ENCODE results near the gene PRKCQ. TPM values are rescaled to one million over a fixed set of nuclear protein-coding genes. Genes with fewer than 3 reads are reported as not detected.

Gene PRKCQ
- total RNA-seq, 1 donor from 2014 or later, result 2.1 TPM

GRCh38 chr10:6395606-6396005, 184.5 kb downstream of the PRKCQ start:
- Histone ChIP-seq H4K20me1 (ENCODE audit: insufficient read depth, low read length) (no peaks in the 10 kb centered on the region), H3K9me3 (ENCODE audit: insufficient read depth, low read depth, low read length) (no peaks in the 10 kb centered on the region), H3K9ac (ENCODE audit: low read length) (no peak overlapping the region), H3K36me3 (ENCODE audit: insufficient read depth, low read length) (no peaks in the 10 kb centered on the region), H3K4me3 (ENCODE audit: insufficient read depth, low read depth, low read length) (no peak overlapping the region), H3K79me2 (ENCODE audit: insufficient read depth, low read length) (no peaks in the 10 kb centered on the region), H3K4me2 (ENCODE audit: low read length) (no peak overlapping the region), H2AFZ (ENCODE audit: low read depth, low read length) (no peak overlapping the region), H3K4me1 (ENCODE audit: insufficient read depth, low read length) (peaks cover 5% of the 10 kb centered on the region), H3K27ac (ENCODE audit: low read depth, low read length) (no peak overlapping the region), H3K27me3 (ENCODE audit: insufficient read depth, low read length) (no peaks in the 10 kb centered on the region)
- H3K36me3 Mint-ChIP-seq (ENCODE audit: low read depth, unreplicated experiment), result no peaks in the 10 kb centered on the region
- no peaks in the 10 kb centered on the region for H3K9me3 Mint-ChIP-seq (ENCODE audit: unreplicated experiment)
- no peak overlapping the region for H3K4me3 Mint-ChIP-seq (ENCODE audit: unreplicated experiment)
- H3K4me1 Mint-ChIP-seq (ENCODE audit: low read depth, unreplicated experiment), result peaks cover 9% of the 10 kb centered on the region
- TF ChIP-seq EZH2 (IDR thresholded peaks at IDR 0.05; ENCODE audit: insufficient read depth, low read length), result no peak
- no peak for TF ChIP-seq CTCF (IDR thresholded peaks at IDR 0.05; ENCODE audit: insufficient read depth, low read depth, low read length)
- DNase-seq (ENCODE audit: low read depth), result no peak
- no peak for FAIRE-seq
- no peak overlapping the region for H3K27ac Mint-ChIP-seq (ENCODE audit: unreplicated experiment)
- peaks cover 4% of the 10 kb centered on the region for H3K27me3 Mint-ChIP-seq (ENCODE audit: low read depth, unreplicated experiment)

- Histone ChIP-seq H3K27me3 (ENCODE audit: insufficient read depth, low read length) (no peaks in the 10 kb centered on the region), H3K36me3 (ENCODE audit: insufficient read depth, low read length) (no peaks in the 10 kb centered on the region), H3K4me3 (ENCODE audit: insufficient read depth, low read depth, low read length) (no peak overlapping the region), H3K79me2 (ENCODE audit: insufficient read depth, low read length) (no peaks in the 10 kb centered on the region), H3K9ac (ENCODE audit: low read length) (no peak overlapping the region), H3K4me2 (ENCODE audit: low read length) (no peak overlapping the region), H3K4me1 (ENCODE audit: insufficient read depth, low read length) (no peaks in the 10 kb centered on the region), H2AFZ (ENCODE audit: low read depth, low read length) (no peak overlapping the region), H3K27ac (ENCODE audit: low read depth, low read length) (no peak overlapping the region), H3K9me3 (ENCODE audit: insufficient read depth, low read depth, low read length) (no peaks in the 10 kb centered on the region), H4K20me1 (ENCODE audit: insufficient read depth, low read length) (no peaks in the 10 kb centered on the region)
- Mint-ChIP-seq H3K9me3 (ENCODE audit: unreplicated experiment) (no peaks in the 10 kb centered on the region), H3K4me1 (ENCODE audit: low read depth, unreplicated experiment) (peaks cover 2% of the 10 kb centered on the region), H3K36me3 (ENCODE audit: low read depth, unreplicated experiment) (no peaks in the 10 kb centered on the region), H3K27ac (ENCODE audit: unreplicated experiment) (no peak overlapping the region), H3K4me3 (ENCODE audit: unreplicated experiment) (no peak overlapping the region), H3K27me3 (ENCODE audit: low read depth, unreplicated experiment) (peaks cover 4% of the 10 kb centered on the region)
- FAIRE-seq (no peak), DNase-seq (ENCODE audit: low read depth) (no peak)
- TF ChIP-seq CTCF (IDR thresholded peaks at IDR 0.05; ENCODE audit: insufficient read depth, low read depth, low read length) (no peak), EZH2 (IDR thresholded peaks at IDR 0.05; ENCODE audit: insufficient read depth, low read length) (no peak)
Measured at GRCh38 chr10:6394084-6394483, 186.0 kb downstream of the PRKCQ start.

- no peaks in the 10 kb centered on the region for H3K9me3 ChIP-seq (ENCODE audit: insufficient read depth, low read depth, low read length)
- no peak for FAIRE-seq
- no peak overlapping the region for H3K27ac ChIP-seq (ENCODE audit: low read depth, low read length)
- no peak overlapping the region for H3K4me3 Mint-ChIP-seq (ENCODE audit: unreplicated experiment)
- no peaks in the 10 kb centered on the region for H3K36me3 Mint-ChIP-seq (ENCODE audit: low read depth, unreplicated experiment)
- DNase-seq (ENCODE audit: low read depth), result no peak
- TF ChIP-seq EZH2 (IDR thresholded peaks at IDR 0.05; ENCODE audit: insufficient read depth, low read length) (no peak), CTCF (IDR thresholded peaks at IDR 0.05; ENCODE audit: insufficient read depth, low read depth, low read length) (no peak)
- H3K4me3 ChIP-seq (ENCODE audit: insufficient read depth, low read depth, low read length), result no peak overlapping the region
- H4K20me1 ChIP-seq (ENCODE audit: insufficient read depth, low read length), result no peaks in the 10 kb centered on the region
- H3K36me3 ChIP-seq (ENCODE audit: insufficient read depth, low read length), result no peaks in the 10 kb centered on the region
- no peaks in the 10 kb centered on the region for H3K27me3 ChIP-seq (ENCODE audit: insufficient read depth, low read length)
- no peaks in the 10 kb centered on the region for H3K4me1 Mint-ChIP-seq (ENCODE audit: low read depth, unreplicated experiment)
- H3K4me2 ChIP-seq (ENCODE audit: low read length), result no peak overlapping the region
- no peaks in the 10 kb centered on the region for H3K79me2 ChIP-seq (ENCODE audit: insufficient read depth, low read length)
- no peaks in the 10 kb centered on the region for H3K4me1 ChIP-seq (ENCODE audit: insufficient read depth, low read length)
- peaks cover 4% of the 10 kb centered on the region for H3K27me3 Mint-ChIP-seq (ENCODE audit: low read depth, unreplicated experiment)
- H3K9ac ChIP-seq (ENCODE audit: low read length), result no peak overlapping the region
- no peaks in the 10 kb centered on the region for H3K9me3 Mint-ChIP-seq (ENCODE audit: unreplicated experiment)
- H2AFZ ChIP-seq (ENCODE audit: low read depth, low read length), result no peak overlapping the region
- no peak overlapping the region for H3K27ac Mint-ChIP-seq (ENCODE audit: unreplicated experiment)
Measured at GRCh38 chr10:6393168-6393567, 186.9 kb downstream of the PRKCQ start.
